Progenitor cell of endocrine pancreas (in vitro differentiated cells): Measurements from ENCODE around the gene USP40. TPM values are rescaled to one million over a fixed set of nuclear protein-coding genes. Genes with fewer than 3 reads are reported as not detected.
A peak's percentile ranks its signal among the peaks of the same experiment; 100 is the strongest.

Experiments
- DNase-seq: peaks from one replicate; pipeline ENCODE4 v3.0.0; 2021; ENCODE audit warnings: low spot score; ENCODE audit not compliant: unreplicated experiment
- H3K27ac Mint-ChIP-seq: 2 replicates; pipeline ENCODE4 v1.8.0; 2021; ENCODE audit warnings: mild to moderate bottlenecking, moderate library complexity, mixed read lengths
- H3K27me3 Mint-ChIP-seq: 2 replicates; pipeline ENCODE4 v1.8.0; 2021; ENCODE audit warnings: mixed read lengths
- H3K36me3 Mint-ChIP-seq: 2 replicates; pipeline ENCODE4 v1.8.0; 2022; ENCODE audit warnings: mixed read lengths; ENCODE audit not compliant: insufficient read depth
- H3K4me1 Mint-ChIP-seq: 2 replicates; pipeline ENCODE4 v1.8.0; 2021; ENCODE audit warnings: low read depth, mixed read lengths
- H3K4me3 Mint-ChIP-seq: 2 replicates; pipeline ENCODE4 v1.8.0; 2021; ENCODE audit warnings: low read depth, mild to moderate bottlenecking, moderate library complexity, mixed read lengths
- H3K9me3 Mint-ChIP-seq: 2 replicates; pipeline ENCODE4 v1.8.0; 2021; ENCODE audit warnings: low read depth, mixed read lengths
- CTCF ChIP-seq: fragments of 200-600 bp; sonication (generic); IDR thresholded peaks from one replicate; pipeline ENCODE4 v1.5.0; 2021; ENCODE audit warnings: antibody characterized with exemption, mild to moderate bottlenecking; ENCODE audit not compliant: unreplicated experiment
- total RNA-seq: library from RNA; stranded (reverse); gene quantifications from 2 replicates; pipeline ENCODE4 v1.2.1, GENCODE V29; 2021

Gene USP40
- total RNA-seq, 1 donor from 2014 or later, result 36.9 TPM

- no peaks in the 10 kb centered on the region for H3K27me3 Mint-ChIP-seq
- H3K27ac Mint-ChIP-seq, result peak overlapping the region; percentile 18
Measured at GRCh38 chr2:233446606-233447305, 119.8 kb downstream of the USP40 start.

GRCh38 chr2:233446121-233446520 is 120.5 kb downstream of the USP40 start:
- no peak overlapping the region for H3K4me3 Mint-ChIP-seq
- H3K27ac Mint-ChIP-seq, result no peak overlapping the region
- no peaks in the 10 kb centered on the region for H3K4me1 Mint-ChIP-seq
- TF ChIP-seq CTCF, result no peak
- H3K9me3 Mint-ChIP-seq, result no peaks in the 10 kb centered on the region
- DNase-seq, result no peak
- H3K36me3 Mint-ChIP-seq, result peaks cover 9% of the 10 kb centered on the region
- no peaks in the 10 kb centered on the region for H3K27me3 Mint-ChIP-seq

More at GRCh38 chr2:233446606-233447305, 119.8 kb downstream of the USP40 start:
- no peaks in the 10 kb centered on the region for H3K4me1 Mint-ChIP-seq
- H3K4me3 Mint-ChIP-seq, result no peak overlapping the region
- no peak for DNase-seq
- peaks cover 9% of the 10 kb centered on the region for H3K36me3 Mint-ChIP-seq
- H3K9me3 Mint-ChIP-seq, result no peaks in the 10 kb centered on the region
- TF ChIP-seq CTCF, result no peak

GRCh38 chr2:233445152-233445830 is 121.3 kb downstream of the USP40 start:
- peaks cover 9% of the 10 kb centered on the region for H3K36me3 Mint-ChIP-seq

GRCh38 chr2:233444501-233444900 is 122.1 kb downstream of the USP40 start:
- Mint-ChIP-seq H3K27me3 (no peaks in the 10 kb centered on the region), H3K27ac (no peak overlapping the region), H3K9me3 (no peaks in the 10 kb centered on the region), H3K4me3 (no peak overlapping the region), H3K4me1 (no peaks in the 10 kb centered on the region), H3K36me3 (peaks cover 9% of the 10 kb centered on the region)
- DNase-seq, result no peak
- TF ChIP-seq CTCF, result no peak

More at GRCh38 chr2:233445152-233445830, 121.3 kb downstream of the USP40 start:
- Mint-ChIP-seq H3K9me3 (no peaks in the 10 kb centered on the region), H3K4me1 (no peaks in the 10 kb centered on the region), H3K27me3 (no peaks in the 10 kb centered on the region), H3K4me3 (no peak overlapping the region), H3K27ac (no peak overlapping the region)
- TF ChIP-seq CTCF, result no peak
- DNase-seq, result no peak

GRCh38 chr2:233443511-233444183 is 122.9 kb downstream of the USP40 start:
- TF ChIP-seq CTCF, result peak; percentile 87
- DNase-seq, result peak; percentile 54
- Mint-ChIP-seq H3K27ac (no peak overlapping the region), H3K36me3 (peaks cover 8% of the 10 kb centered on the region), H3K4me3 (no peak overlapping the region), H3K27me3 (no peaks in the 10 kb centered on the region), H3K9me3 (no peaks in the 10 kb centered on the region), H3K4me1 (no peaks in the 10 kb centered on the region)
